Anterior cingulate cortex (tissue), 58 donors: ENCODE measurements around the gene NR2F2.
"Not testable (repeated sequence)": the region's sequence is repeated elsewhere in the genome, so short reads cannot be mapped to it uniquely, and the experiment has no call there.

Experiments
- DNase-seq, 58 donors: peaks; one replicate each; lab custom pipeline; 2025; lab: John Stamatoyannopoulos, UW

The NR2F2 gene

GRCh38 chr15:96362755-96363651 is 32.5 kb downstream of the NR2F2 start:
- DNase-seq, result no peak

GRCh38 chr15:96363707-96364106 is 33.2 kb downstream of the NR2F2 start:
- DNase-seq, result no peak

GRCh38 chr15:96365781-96366525 is 35.5 kb downstream of the NR2F2 start:
- no peak for DNase-seq

- DNase-seq, result no peak
These were observed 36.0 kb downstream of the NR2F2 start for GRCh38 chr15:96366526-96366877.

- no peak for DNase-seq
These were observed 37.1 kb downstream of the NR2F2 start for GRCh38 chr15:96367311-96368200.

- DNase-seq, result no peak
These were observed 38.9 kb downstream of the NR2F2 start for GRCh38 chr15:96369351-96369750.

- no peak for DNase-seq
These were observed 39.5 kb downstream of the NR2F2 start for GRCh38 chr15:96369825-96370621.

- DNase-seq, result no peak
These were observed 42.1 kb downstream of the NR2F2 start for GRCh38 chr15:96372554-96372953.

GRCh38 chr15:96374499-96374898 is 44.0 kb downstream of the NR2F2 start:
- DNase-seq, result no peak

- DNase-seq, result not testable (repeated sequence)
These were observed 49.1 kb downstream of the NR2F2 start for GRCh38 chr15:96379592-96379991.

GRCh38 chr15:96381463-96381862 is 51.0 kb downstream of the NR2F2 start:
- DNase-seq, result no peak

- no peak for DNase-seq
These were observed 54.7 kb downstream of the NR2F2 start for GRCh38 chr15:96385195-96385594.

- DNase-seq, result no peak
These were observed 58.2 kb downstream of the NR2F2 start for GRCh38 chr15:96388673-96389072.
